ENCODE measurements around the gene BMP7.

DNA sequence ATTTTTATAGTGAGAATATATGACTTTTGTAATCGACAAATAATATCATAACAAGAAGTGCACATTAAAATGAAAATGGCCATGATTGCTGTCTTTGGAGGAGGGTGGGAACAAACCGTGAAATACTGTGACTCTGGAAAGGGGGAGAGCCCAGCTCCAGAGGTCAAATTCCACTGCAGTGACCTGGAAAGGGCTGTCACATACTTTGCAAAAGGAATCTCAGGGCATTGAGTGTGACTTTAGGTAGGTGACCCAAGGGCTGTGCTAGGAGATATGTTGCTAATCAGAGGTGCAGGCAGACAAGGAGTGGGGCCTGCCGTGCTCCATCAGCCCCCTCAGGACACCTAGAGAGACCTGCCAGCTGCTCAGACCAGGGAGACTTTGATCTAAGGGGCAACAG, 28.1 kb upstream of the BMP7 start:
- TF ChIP-seq PPARA (CRISPR knock-in tag; IDR thresholded peaks at IDR 0.05; ENCODE audit: borderline replicate concordance): no peak
- TF ChIP-seq, protein P1, sequence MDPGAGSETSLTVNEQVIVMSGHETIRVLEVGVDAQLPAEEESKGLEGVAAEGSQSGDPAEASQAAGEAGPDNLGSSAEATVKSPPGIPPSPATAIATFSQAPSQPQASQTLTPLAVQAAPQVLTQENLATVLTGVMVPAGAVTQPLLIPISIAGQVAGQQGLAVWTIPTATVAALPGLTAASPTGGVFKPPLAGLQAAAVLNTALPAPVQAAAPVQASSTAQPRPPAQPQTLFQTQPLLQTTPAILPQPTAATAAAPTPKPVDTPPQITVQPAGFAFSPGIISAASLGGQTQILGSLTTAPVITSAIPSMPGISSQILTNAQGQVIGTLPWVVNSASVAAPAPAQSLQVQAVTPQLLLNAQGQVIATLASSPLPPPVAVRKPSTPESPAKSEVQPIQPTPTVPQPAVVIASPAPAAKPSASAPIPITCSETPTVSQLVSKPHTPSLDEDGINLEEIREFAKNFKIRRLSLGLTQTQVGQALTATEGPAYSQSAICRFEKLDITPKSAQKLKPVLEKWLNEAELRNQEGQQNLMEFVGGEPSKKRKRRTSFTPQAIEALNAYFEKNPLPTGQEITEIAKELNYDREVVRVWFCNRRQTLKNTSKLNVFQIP (CRISPR knock-in tag; IDR thresholded peaks at IDR 0.05; ENCODE audit: borderline replicate concordance, low read depth): no peak
- TF ChIP-seq, protein P2, sequence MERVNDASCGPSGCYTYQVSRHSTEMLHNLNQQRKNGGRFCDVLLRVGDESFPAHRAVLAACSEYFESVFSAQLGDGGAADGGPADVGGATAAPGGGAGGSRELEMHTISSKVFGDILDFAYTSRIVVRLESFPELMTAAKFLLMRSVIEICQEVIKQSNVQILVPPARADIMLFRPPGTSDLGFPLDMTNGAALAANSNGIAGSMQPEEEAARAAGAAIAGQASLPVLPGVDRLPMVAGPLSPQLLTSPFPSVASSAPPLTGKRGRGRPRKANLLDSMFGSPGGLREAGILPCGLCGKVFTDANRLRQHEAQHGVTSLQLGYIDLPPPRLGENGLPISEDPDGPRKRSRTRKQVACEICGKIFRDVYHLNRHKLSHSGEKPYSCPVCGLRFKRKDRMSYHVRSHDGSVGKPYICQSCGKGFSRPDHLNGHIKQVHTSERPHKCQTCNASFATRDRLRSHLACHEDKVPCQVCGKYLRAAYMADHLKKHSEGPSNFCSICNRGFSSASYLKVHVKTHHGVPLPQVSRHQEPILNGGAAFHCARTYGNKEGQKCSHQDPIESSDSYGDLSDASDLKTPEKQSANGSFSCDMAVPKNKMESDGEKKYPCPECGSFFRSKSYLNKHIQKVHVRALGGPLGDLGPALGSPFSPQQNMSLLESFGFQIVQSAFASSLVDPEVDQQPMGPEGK (CRISPR knock-in tag; IDR thresholded peaks at IDR 0.05; ENCODE audit: borderline replicate concordance): no peak
- TF ChIP-seq, protein P3, sequence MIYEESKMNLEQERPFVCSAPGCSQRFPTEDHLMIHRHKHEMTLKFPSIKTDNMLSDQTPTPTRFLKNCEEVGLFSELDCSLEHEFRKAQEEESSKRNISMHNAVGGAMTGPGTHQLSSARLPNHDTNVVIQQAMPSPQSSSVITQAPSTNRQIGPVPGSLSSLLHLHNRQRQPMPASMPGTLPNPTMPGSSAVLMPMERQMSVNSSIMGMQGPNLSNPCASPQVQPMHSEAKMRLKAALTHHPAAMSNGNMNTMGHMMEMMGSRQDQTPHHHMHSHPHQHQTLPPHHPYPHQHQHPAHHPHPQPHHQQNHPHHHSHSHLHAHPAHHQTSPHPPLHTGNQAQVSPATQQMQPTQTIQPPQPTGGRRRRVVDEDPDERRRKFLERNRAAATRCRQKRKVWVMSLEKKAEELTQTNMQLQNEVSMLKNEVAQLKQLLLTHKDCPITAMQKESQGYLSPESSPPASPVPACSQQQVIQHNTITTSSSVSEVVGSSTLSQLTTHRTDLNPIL (CRISPR knock-in tag; IDR thresholded peaks at IDR 0.05; ENCODE audit: low read depth): no peak
- TF ChIP-seq ARNTL (CRISPR knock-in tag; IDR thresholded peaks at IDR 0.05; ENCODE audit: borderline replicate concordance, low read depth): no peak
